ENCODE measurements around the gene CD180.

CD180 gene

DNA sequence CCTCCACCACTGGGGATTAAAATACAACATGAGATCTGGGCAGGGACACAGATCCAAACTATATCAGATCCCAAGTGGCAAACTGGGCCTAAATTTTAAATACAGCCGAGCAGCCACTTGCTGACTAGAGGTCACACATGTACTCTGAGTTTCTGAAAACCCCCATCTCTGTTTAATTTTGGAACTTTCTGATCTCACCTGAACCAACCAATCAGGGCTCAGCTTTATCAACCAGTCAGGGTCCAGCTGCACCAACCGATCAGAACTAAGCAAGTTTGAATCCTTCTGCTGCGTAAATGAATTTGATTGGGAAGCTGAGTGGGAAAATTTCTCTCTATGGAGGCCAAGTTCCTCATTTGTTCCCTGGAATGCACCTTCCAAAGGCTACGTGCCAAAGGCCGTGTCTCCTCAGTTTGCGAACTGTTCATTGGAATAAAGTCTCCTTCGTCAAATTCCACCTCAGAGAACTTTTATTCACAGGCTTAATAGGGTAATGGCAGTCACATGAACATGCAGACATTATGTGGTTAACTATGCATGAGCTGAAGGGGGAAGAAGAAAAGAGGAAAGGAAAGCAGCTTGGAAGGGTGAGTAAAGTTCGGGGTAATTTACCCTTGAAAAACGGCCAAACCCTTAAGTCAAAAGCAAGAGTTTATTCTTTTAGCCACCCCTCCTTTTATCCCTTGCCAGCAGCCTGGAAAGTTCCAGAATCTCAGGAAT lies 3.7 kb downstream of the CD180 start:
- no peaks in the 10 kb centered on the region for H3K79me2 ChIP-seq (ENCODE audit: insufficient read depth, low read depth)
- no peak overlapping the region for H3K4me3 ChIP-seq (IDR thresholded peaks at IDR 0.05; ENCODE audit: insufficient read depth, low read depth, low read length)
- H3K27ac ChIP-seq, result no peak overlapping the region
- H3K4me1 ChIP-seq (ENCODE audit: low read depth, poor library complexity, severe bottlenecking), result peaks cover 26% of the 10 kb centered on the region
- H4K20me1 ChIP-seq (ENCODE audit: insufficient read depth), result no peaks in the 10 kb centered on the region
- H3K27me3 ChIP-seq (ENCODE audit: insufficient read depth, low read depth), result no peaks in the 10 kb centered on the region
- H2AFZ ChIP-seq (ENCODE audit: low read depth), result no peak overlapping the region
- H3K4me2 ChIP-seq, result no peak overlapping the region
- TF ChIP-seq CTCF (conservative IDR thresholded peaks at IDR 0.05; ENCODE audit: low read depth, low read length), result no peak
- H3K9ac ChIP-seq, result no peak overlapping the region
- no peaks in the 10 kb centered on the region for H3K36me3 ChIP-seq (ENCODE audit: insufficient read depth)

- no peak for TF ChIP-seq CTCF (conservative IDR thresholded peaks at IDR 0.05; ENCODE audit: low read depth, low read length)
- no peak overlapping the region for H3K9ac ChIP-seq
- H3K27ac ChIP-seq, result no peak overlapping the region
- H4K20me1 ChIP-seq (ENCODE audit: insufficient read depth), result no peaks in the 10 kb centered on the region
- no peak overlapping the region for H3K4me3 ChIP-seq (IDR thresholded peaks at IDR 0.05; ENCODE audit: insufficient read depth, low read depth, low read length)
- no peaks in the 10 kb centered on the region for H3K79me2 ChIP-seq (ENCODE audit: insufficient read depth, low read depth)
- H2AFZ ChIP-seq (ENCODE audit: low read depth), result no peak overlapping the region
- H3K36me3 ChIP-seq (ENCODE audit: insufficient read depth), result no peaks in the 10 kb centered on the region
- H3K27me3 ChIP-seq (ENCODE audit: insufficient read depth, low read depth), result no peaks in the 10 kb centered on the region
- no peak overlapping the region for H3K4me2 ChIP-seq
- H3K4me1 ChIP-seq (ENCODE audit: low read depth, poor library complexity, severe bottlenecking), result peaks cover 35% of the 10 kb centered on the region
Measured at GRCh38 chr5:67190861-67191260, 5.7 kb downstream of the CD180 start.

DNA sequence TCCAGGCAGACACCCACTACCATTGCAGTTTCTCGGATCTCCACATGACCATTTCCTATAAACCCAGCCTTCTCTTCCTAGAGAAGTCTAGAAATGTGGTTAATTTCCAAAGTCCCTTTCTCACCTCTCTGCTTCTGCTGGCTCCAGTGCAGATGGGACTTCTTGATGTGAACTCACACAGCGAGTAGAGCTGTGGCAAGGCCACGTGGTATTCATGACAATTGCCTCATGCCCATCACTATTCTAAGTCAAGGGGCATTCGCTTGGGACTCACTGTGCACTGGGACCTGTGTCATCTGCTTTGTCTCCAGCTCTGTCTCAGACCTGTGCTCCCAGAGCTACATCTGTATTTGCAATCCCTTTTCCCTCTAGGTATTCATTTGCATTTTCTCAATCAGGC lies 6.2 kb downstream of the CD180 start:
- Histone ChIP-seq H3K9ac (no peak overlapping the region), H2AFZ (ENCODE audit: low read depth) (no peak overlapping the region), H4K20me1 (ENCODE audit: insufficient read depth) (no peaks in the 10 kb centered on the region), H3K4me2 (no peak overlapping the region), H3K27ac (no peak overlapping the region), H3K79me2 (ENCODE audit: insufficient read depth, low read depth) (no peaks in the 10 kb centered on the region), H3K4me3 (IDR thresholded peaks at IDR 0.05; ENCODE audit: insufficient read depth, low read depth, low read length) (no peak overlapping the region), H3K36me3 (ENCODE audit: insufficient read depth) (no peaks in the 10 kb centered on the region), H3K27me3 (ENCODE audit: insufficient read depth, low read depth) (no peaks in the 10 kb centered on the region), H3K4me1 (ENCODE audit: low read depth, poor library complexity, severe bottlenecking) (peaks cover 35% of the 10 kb centered on the region)
- no peak for TF ChIP-seq CTCF (conservative IDR thresholded peaks at IDR 0.05; ENCODE audit: low read depth, low read length)

- Histone ChIP-seq H3K36me3 (ENCODE audit: insufficient read depth) (no peaks in the 10 kb centered on the region), H3K27me3 (ENCODE audit: insufficient read depth, low read depth) (no peaks in the 10 kb centered on the region), H3K4me3 (IDR thresholded peaks at IDR 0.05; ENCODE audit: insufficient read depth, low read depth, low read length) (no peak overlapping the region), H3K4me1 (ENCODE audit: low read depth, poor library complexity, severe bottlenecking) (peaks cover 35% of the 10 kb centered on the region), H2AFZ (ENCODE audit: low read depth) (no peak overlapping the region), H3K79me2 (ENCODE audit: insufficient read depth, low read depth) (no peaks in the 10 kb centered on the region), H3K27ac (no peak overlapping the region), H3K4me2 (no peak overlapping the region), H3K9ac (no peak overlapping the region), H4K20me1 (ENCODE audit: insufficient read depth) (no peaks in the 10 kb centered on the region)
- TF ChIP-seq CTCF (conservative IDR thresholded peaks at IDR 0.05; ENCODE audit: low read depth, low read length), result no peak
Measured at GRCh38 chr5:67189931-67190330, 6.7 kb downstream of the CD180 start.
